Fibroblast of lung (primary cell): ENCODE data around the gene LONP2. TPM values are rescaled to one million over a fixed set of nuclear protein-coding genes. Genes with fewer than 3 reads are reported as not detected.

Experiments used
- DNase-seq, 2 donors: peaks; one replicate each; pipeline versions ENCODE4 v3.0.0 to v3.0.0-alpha.2; 2010; ENCODE audit warnings: low read depth in 2 of 2
- H2AFZ ChIP-seq: 2 replicates; pipeline ENCODE4 v1.5.1; 2012; ENCODE audit warnings: low read length, control low read depth, inconsistent platforms
- H3K27ac ChIP-seq: 2 replicates; pipeline ENCODE4 v1.5.1; 2011; ENCODE audit warnings: low read length, control low read depth; ENCODE audit not compliant: insufficient read depth
- H3K27me3 ChIP-seq: 2 replicates; pipeline ENCODE4 v1.5.1; 2011; ENCODE audit warnings: mild to moderate bottlenecking, low read length; ENCODE audit not compliant: control insufficient read depth, insufficient read depth
- H3K36me3 ChIP-seq: 2 replicates; pipeline ENCODE4 v1.5.1; 2011; ENCODE audit warnings: low read length; ENCODE audit not compliant: control insufficient read depth, insufficient read depth
- H3K4me1 ChIP-seq: 2 replicates; pipeline ENCODE4 v1.5.1; 2011; ENCODE audit warnings: low read length; ENCODE audit not compliant: control insufficient read depth, insufficient read depth; ENCODE audit errors: extremely low read depth
- H3K4me2 ChIP-seq: 2 replicates; pipeline ENCODE4 v1.5.1; 2011; ENCODE audit warnings: low read length, control low read depth; ENCODE audit not compliant: insufficient read depth; ENCODE audit errors: extremely low read depth
- H3K4me3 ChIP-seq, 4 experiments: fragments of 200-600 bp in 1 of 4; sonication (generic) in 1 of 4; replicated peaks in 1 of 4; 2 replicates each; pipeline ENCODE4 v1.5.1; 2011 to 2016; ENCODE audit warnings: low read length in 4 of 4, low read depth in 3 of 4, mild to moderate bottlenecking in 3 of 4, control low read depth in 2 of 4, inconsistent platforms in 1 of 4, mixed read lengths in 1 of 4; ENCODE audit not compliant: insufficient read depth in 1 of 4; ENCODE audit errors: control extremely low read depth in 1 of 4
- H3K79me2 ChIP-seq: 2 replicates; pipeline ENCODE4 v1.5.1; 2012; ENCODE audit warnings: mild to moderate bottlenecking, low read length, inconsistent platforms; ENCODE audit not compliant: control insufficient read depth, insufficient read depth
- H3K9ac ChIP-seq: 2 replicates; pipeline ENCODE4 v1.5.1; 2011; ENCODE audit warnings: mild to moderate bottlenecking, low read length, control low read depth; ENCODE audit not compliant: insufficient read depth
- H3K9me3 ChIP-seq: 2 replicates; pipeline ENCODE4 v1.5.1; 2012; ENCODE audit warnings: low read depth, low read length; ENCODE audit not compliant: control insufficient read depth, insufficient read depth
- H4K20me1 ChIP-seq: 2 replicates; pipeline ENCODE4 v1.5.1; 2011; ENCODE audit warnings: low read length; ENCODE audit not compliant: control insufficient read depth, insufficient read depth; ENCODE audit errors: extremely low read depth
- CTCF ChIP-seq, 2 donors: IDR thresholded peaks in 1 of 2; conservative IDR thresholded peaks in 1 of 2; 1 replicate in 1 of 2; 2 replicates in 1 of 2; pipeline ENCODE4 v1.5.1; 2011 to 2012; ENCODE audit warnings: low read length in 2 of 2, control low read depth in 1 of 2, inconsistent platforms in 1 of 2, low read depth in 1 of 2, mild to moderate bottlenecking in 1 of 2
- EZH2 ChIP-seq: IDR thresholded peaks from 2 replicates; pipeline ENCODE4 v1.5.1; 2012; ENCODE audit warnings: low read length, control low read depth, mild to moderate bottlenecking; ENCODE audit errors: missing control alignments
- polyA plus RNA-seq, 2 donors: library from polyadenylated mRNA; depleted of rRNA in 1 of 2; stranded (reverse) in 1 of 2; unstranded in 1 of 2; fragments of >200 nt; gene quantifications; 2 replicates each; pipeline ENCODE4 v1.2.1, GENCODE V29; 2011 to 2012; ENCODE audit warnings: missing spikeins in 1 of 2
- total RNA-seq: library from RNA; depleted of rRNA; stranded (reverse); fragments of >200 nt; gene quantifications from 2 replicates; pipeline ENCODE4 v1.2.1, GENCODE V29; 2014

LONP2 gene
- total and polyA plus RNA-seq, 2 donors (not counting 1 experiment from before 2014, with no cell fraction given) = 44.0 to 60.8 TPM

GRCh38 chr16:48342591-48342990 lies 98.5 kb downstream of the LONP2 start:
- H3K27me3 ChIP-seq = no peaks in the 10 kb centered on the region
- no peak overlapping the region for H3K4me3 ChIP-seq
- H4K20me1 ChIP-seq = no peaks in the 10 kb centered on the region
- H3K36me3 ChIP-seq = peaks cover 5% of the 10 kb centered on the region
- no peaks in the 10 kb centered on the region for H3K4me1 ChIP-seq
- TF ChIP-seq CTCF (conservative IDR thresholded peaks at IDR 0.05 in 1 of 2, IDR thresholded peaks at IDR 0.05 in 1 of 2; ENCODE audit: low read depth in 1 of 2, low read length in 2 of 2) = no peak
- no peak for TF ChIP-seq EZH2
- H3K79me2 ChIP-seq = no peaks in the 10 kb centered on the region
- H3K4me2 ChIP-seq = no peak overlapping the region
- H2AFZ ChIP-seq = no peak overlapping the region
- no peak overlapping the region for H3K9ac ChIP-seq
- H3K27ac ChIP-seq = no peak overlapping the region
- no peak for DNase-seq
- no peaks in the 10 kb centered on the region for H3K9me3 ChIP-seq

- H3K36me3 ChIP-seq = peaks cover 13% of the 10 kb centered on the region
- no peak overlapping the region for H2AFZ ChIP-seq
- no peak overlapping the region for H3K9ac ChIP-seq
- no peaks in the 10 kb centered on the region for H3K79me2 ChIP-seq
- no peaks in the 10 kb centered on the region for H3K4me1 ChIP-seq
- DNase-seq = no peak
- no peak overlapping the region for H3K4me3 ChIP-seq
- H3K27me3 ChIP-seq = no peaks in the 10 kb centered on the region
- H3K9me3 ChIP-seq = no peaks in the 10 kb centered on the region
- H3K27ac ChIP-seq = no peak overlapping the region
- H3K4me2 ChIP-seq = no peak overlapping the region
- no peaks in the 10 kb centered on the region for H4K20me1 ChIP-seq
- TF ChIP-seq EZH2 = no peak
- TF ChIP-seq CTCF (conservative IDR thresholded peaks at IDR 0.05 in 1 of 2, IDR thresholded peaks at IDR 0.05 in 1 of 2; ENCODE audit: low read depth in 1 of 2, low read length in 2 of 2) = no peak
These were observed 103.2 kb downstream of the LONP2 start for GRCh38 chr16:48347191-48347865.

- Histone ChIP-seq H3K4me3 (no peak overlapping the region), H3K79me2 (no peaks in the 10 kb centered on the region), H3K27ac (no peak overlapping the region), H3K4me2 (no peak overlapping the region), H2AFZ (no peak overlapping the region), H3K4me1 (no peaks in the 10 kb centered on the region), H4K20me1 (no peaks in the 10 kb centered on the region), H3K27me3 (no peaks in the 10 kb centered on the region), H3K36me3 (peaks cover 15% of the 10 kb centered on the region), H3K9ac (no peak overlapping the region), H3K9me3 (no peaks in the 10 kb centered on the region)
- no peak for DNase-seq
- TF ChIP-seq CTCF (conservative IDR thresholded peaks at IDR 0.05 in 1 of 2, IDR thresholded peaks at IDR 0.05 in 1 of 2; ENCODE audit: low read depth in 1 of 2, low read length in 2 of 2) (no peak), EZH2 (no peak)
These were observed 103.9 kb downstream of the LONP2 start for GRCh38 chr16:48347980-48348379.
